ENCODE results near the gene CADM1. TPM values are rescaled to one million over a fixed set of nuclear protein-coding genes. Genes with fewer than 3 reads are reported as not detected.

The CADM1 gene
- total RNA-seq, 2 experiments from 2014 or later = 0.47 to 0.63 TPM

GRCh38 chr11:115418081-115418480 lies 86.1 kb downstream of the CADM1 start:
- no peaks in the 10 kb centered on the region for H3K27me3 Mint-ChIP-seq
- H3K4me3 Mint-ChIP-seq = no peak overlapping the region
- no peak for DNase-seq
- ATAC-seq = no peak
- no peak overlapping the region for H3K27ac Mint-ChIP-seq
- H3K4me1 Mint-ChIP-seq (ENCODE audit: low read depth) = no peaks in the 10 kb centered on the region
- no peaks in the 10 kb centered on the region for H3K9me3 Mint-ChIP-seq
- ChIA-PET CTCF (no interaction called here), POLR2A (no interaction called here)
- intact Hi-C loops (cut with micrococcal nuclease) = no loop called here
- no peaks in the 10 kb centered on the region for H3K36me3 Mint-ChIP-seq (ENCODE audit: low read depth)
- TF ChIP-seq CTCF (IDR thresholded peaks at IDR 0.05) = no peak

- Mint-ChIP-seq H3K9me3 (no peaks in the 10 kb centered on the region), H3K4me3 (no peak overlapping the region), H3K4me1 (ENCODE audit: low read depth) (no peaks in the 10 kb centered on the region), H3K36me3 (ENCODE audit: low read depth) (no peaks in the 10 kb centered on the region), H3K27ac (no peak overlapping the region), H3K27me3 (no peaks in the 10 kb centered on the region)
- no peak for ATAC-seq
- no peak for DNase-seq
- TF ChIP-seq CTCF (IDR thresholded peaks at IDR 0.05) = no peak
- intact Hi-C loops (cut with micrococcal nuclease) = no loop called here
- ChIA-PET POLR2A (no interaction called here), CTCF (interaction anchor here (0.7 to 1.3 kb wide), 2 partner anchors 11 to 28 kb away, joined by 3 read pairs; no protein-coding TSS in a partner anchor)
Observed at GRCh38 chr11:115411120-115411519, 93.1 kb downstream of the CADM1 start.

DNA sequence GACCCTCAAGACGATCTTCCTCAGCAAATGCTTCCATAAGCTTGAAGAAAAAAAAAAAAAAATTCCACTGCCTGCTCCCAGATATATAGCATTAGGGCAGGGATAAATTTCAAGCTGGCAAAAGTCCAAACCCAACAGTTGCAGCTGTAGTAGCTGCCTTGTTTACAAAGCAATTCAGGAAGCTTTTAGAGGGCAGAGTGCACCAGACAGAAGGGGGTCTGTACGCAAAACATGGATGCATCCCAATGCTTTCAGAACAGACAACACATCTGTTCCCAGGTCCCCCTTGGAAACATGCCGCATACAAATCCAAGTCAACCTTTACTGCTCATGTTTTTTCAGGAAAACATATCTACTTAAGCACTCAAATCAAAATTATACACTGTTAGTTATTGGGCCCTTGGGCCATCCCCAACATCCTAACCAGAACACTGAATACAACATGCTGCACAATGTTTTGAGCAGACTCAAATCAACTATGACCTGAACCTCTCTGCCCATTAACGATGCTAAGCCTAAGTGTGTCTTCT lies 94.5 kb downstream of the CADM1 start:
- Mint-ChIP-seq H3K36me3 (ENCODE audit: low read depth) (no peaks in the 10 kb centered on the region), H3K27me3 (no peaks in the 10 kb centered on the region), H3K4me3 (no peak overlapping the region), H3K9me3 (no peaks in the 10 kb centered on the region), H3K4me1 (ENCODE audit: low read depth) (no peaks in the 10 kb centered on the region), H3K27ac (no peak overlapping the region)
- ChIA-PET CTCF (no interaction called here), POLR2A (no interaction called here)
- no peak for TF ChIP-seq CTCF (IDR thresholded peaks at IDR 0.05)
- ATAC-seq (no peak), DNase-seq (no peak)
- intact Hi-C loops (cut with micrococcal nuclease) = no loop called here

GRCh38 chr11:115409116-115409670 lies 95.0 kb downstream of the CADM1 start:
- ChIA-PET POLR2A (no interaction called here), CTCF (no interaction called here)
- Mint-ChIP-seq H3K9me3 (no peaks in the 10 kb centered on the region), H3K36me3 (ENCODE audit: low read depth) (no peaks in the 10 kb centered on the region), H3K27me3 (no peaks in the 10 kb centered on the region), H3K4me1 (ENCODE audit: low read depth) (no peaks in the 10 kb centered on the region), H3K27ac (no peak overlapping the region), H3K4me3 (no peak overlapping the region)
- TF ChIP-seq CTCF (IDR thresholded peaks at IDR 0.05) = no peak
- ATAC-seq (no peak), DNase-seq (no peak)
- intact Hi-C loops (cut with micrococcal nuclease) = no loop called here

GRCh38 chr11:115408036-115408921 lies 95.9 kb downstream of the CADM1 start:
- H3K4me1 Mint-ChIP-seq (ENCODE audit: low read depth) = no peaks in the 10 kb centered on the region
- CTCF ChIA-PET = no interaction called here
- H3K36me3 Mint-ChIP-seq (ENCODE audit: low read depth) = no peaks in the 10 kb centered on the region
- POLR2A ChIA-PET = no interaction called here
- TF ChIP-seq CTCF (IDR thresholded peaks at IDR 0.05) = no peak
- no peak for ATAC-seq
- intact Hi-C loops (cut with micrococcal nuclease) = no loop called here
- H3K27ac Mint-ChIP-seq = no peak overlapping the region
- H3K4me3 Mint-ChIP-seq = no peak overlapping the region
- no peaks in the 10 kb centered on the region for H3K9me3 Mint-ChIP-seq
- H3K27me3 Mint-ChIP-seq = no peaks in the 10 kb centered on the region
- DNase-seq = no peak
